SKM-1 (cell line): ENCODE measurements around the gene TBC1D8.

Experiments used
- DNase-seq: peaks from one replicate; lab custom pipeline; 2025; ENCODE audit not compliant: unreplicated experiment; lab: John Stamatoyannopoulos, UW

Gene TBC1D8

DNA sequence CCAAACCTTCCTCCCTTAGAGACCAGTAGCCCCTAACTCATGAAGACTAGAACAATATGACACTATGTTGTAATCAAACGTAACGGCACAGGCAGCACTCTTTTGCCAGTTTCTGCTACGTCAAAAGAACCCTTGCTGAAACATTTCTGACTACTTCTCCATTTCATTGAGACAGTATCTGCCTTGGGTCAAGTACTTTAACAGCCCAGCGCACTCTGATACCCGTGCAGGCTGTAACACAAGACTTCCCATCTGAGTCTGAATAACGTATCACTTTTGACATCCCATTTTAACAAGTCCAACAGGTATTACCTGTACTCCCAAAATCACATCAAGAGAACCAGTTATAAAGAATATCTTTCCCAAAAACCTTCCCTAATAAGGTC is 38.4 kb downstream of the TBC1D8 start:
- peak; percentile 48 for DNase-seq

DNA sequence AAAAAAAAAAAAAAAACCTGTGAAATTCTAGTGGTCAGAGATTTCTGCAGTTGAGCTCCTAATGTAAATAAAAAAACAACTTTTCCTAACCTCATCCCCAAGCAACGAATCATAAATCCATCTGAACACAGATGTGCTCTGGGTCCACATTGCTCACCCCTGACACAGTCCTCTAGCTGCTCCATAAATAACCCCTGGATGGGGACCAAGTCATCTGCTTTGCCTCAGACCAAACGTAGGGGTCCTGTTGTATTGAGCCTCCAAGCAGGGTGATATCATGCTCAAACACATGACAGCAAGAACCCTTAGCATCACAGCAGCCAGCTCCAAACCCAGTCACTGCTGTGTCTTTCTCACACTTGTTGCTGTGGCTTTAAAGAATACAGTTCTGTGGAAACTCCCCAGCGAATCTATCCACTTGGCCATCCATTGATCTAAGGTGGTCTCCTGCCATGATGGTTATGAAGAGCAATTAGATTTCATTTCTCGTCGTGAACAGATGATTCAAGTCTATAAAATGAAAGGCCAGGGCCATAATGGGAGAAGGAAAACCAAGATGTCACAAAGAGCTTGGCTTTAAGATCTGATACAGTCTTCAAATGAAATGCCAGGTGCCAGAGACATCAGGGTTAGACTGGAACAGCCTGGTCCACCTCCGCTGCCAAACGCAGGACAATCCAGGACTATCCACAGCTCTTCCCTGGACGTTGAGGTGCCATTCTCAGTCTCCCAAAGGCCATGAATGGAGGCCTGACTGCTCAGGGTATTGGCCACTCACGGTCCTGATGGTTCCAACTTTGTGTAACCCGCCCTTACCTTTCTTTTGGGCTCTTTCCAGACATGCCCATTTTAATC is 39.0 kb downstream of the TBC1D8 start:
- DNase-seq = no peak

DNA sequence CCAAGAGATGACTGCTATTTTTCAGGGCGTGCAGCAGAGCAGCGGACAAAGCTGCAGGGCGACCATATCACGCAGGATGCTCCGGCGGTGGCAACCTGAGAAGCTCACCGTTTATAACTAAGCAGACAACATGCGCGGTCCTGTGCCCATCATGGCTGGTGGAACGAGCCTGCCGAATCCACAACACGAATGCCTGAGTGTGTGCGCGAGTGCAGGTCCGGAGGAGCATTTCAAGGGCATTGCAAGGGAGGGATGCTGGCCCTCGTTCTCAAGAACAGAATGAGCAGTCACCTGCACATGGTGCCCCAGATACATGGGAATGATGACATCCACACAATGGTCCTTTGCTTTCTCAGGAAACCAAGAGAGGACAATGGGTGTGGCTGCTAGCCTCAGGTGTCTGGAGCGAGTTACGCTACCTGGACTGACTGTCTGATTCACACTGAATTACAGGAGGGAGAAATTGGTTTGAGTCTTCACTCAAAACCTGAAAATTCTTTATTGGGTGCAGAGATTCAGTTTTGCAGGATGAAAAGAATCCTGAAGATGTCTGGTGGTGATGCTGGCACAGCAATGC is 39.8 kb downstream of the TBC1D8 start:
- DNase-seq = no peak

DNA sequence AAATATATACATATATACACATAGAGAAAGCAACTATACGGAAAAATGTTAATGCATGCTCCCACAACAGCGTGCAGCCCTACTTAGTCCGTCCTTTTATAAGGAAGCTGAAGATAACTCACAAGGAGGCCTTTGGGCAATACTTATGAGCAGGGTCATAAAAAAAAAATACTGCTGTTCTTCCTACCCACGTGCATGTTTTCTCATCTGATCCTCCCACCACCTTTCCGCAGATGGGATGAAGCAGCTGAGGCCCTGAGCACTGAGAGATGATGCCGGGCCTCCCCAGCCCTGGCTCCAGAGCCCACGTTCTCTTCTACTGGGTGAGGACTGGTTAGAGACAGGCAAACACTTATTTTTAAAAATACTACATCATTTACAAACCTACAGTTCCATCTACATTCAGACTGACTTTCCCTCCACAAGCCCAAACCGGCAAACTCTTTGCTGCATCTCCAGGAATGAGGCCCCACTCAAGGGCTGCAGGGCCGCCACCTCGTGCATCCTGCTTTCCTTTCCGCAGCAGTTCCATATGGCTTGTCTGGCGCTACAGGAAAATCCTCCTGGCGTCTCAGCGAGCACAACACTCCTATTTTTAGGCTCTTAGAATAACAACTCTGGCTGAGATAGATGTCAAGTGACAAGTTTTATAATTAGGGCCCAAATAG is 41.6 kb downstream of the TBC1D8 start:
- no peak for DNase-seq

DNA sequence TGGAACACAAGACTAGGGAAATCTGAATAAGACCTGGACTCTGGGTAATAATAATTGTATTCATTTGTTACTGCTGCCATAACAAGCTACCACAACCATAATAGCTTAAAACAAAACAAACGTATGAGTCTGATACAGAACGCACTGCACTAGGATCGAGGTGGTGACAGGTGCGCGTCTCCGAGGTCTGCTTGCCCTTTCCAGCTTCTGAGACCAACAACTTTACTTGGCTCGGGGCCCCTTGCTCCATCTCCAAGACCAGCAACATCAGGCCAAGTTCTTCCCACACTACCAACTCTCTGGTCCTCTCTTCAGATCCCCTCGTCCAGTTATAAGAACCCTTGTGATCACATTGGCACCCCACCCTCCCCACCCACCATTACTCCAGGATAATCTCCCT is 42.8 kb downstream of the TBC1D8 start:
- no peak for DNase-seq

DNA sequence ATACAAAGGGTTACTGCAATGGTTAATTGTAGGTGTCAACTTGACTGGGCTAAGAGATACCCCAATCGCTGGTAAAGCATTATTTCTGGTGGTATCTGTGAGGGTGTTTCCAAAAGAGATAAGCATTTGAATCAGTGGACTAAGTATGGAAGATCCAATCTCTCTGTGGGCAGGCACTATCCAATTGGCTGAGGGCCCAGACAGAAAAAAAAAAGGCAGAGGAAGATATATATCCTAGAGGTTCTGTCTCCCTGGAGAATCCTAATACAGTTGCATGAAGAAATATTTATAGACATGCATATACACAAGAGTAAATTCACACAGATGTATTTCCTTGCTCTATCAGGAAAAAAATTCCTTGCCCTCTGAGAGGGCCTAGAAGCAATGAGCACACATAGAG is 43.9 kb downstream of the TBC1D8 start:
- DNase-seq = no peak

DNA sequence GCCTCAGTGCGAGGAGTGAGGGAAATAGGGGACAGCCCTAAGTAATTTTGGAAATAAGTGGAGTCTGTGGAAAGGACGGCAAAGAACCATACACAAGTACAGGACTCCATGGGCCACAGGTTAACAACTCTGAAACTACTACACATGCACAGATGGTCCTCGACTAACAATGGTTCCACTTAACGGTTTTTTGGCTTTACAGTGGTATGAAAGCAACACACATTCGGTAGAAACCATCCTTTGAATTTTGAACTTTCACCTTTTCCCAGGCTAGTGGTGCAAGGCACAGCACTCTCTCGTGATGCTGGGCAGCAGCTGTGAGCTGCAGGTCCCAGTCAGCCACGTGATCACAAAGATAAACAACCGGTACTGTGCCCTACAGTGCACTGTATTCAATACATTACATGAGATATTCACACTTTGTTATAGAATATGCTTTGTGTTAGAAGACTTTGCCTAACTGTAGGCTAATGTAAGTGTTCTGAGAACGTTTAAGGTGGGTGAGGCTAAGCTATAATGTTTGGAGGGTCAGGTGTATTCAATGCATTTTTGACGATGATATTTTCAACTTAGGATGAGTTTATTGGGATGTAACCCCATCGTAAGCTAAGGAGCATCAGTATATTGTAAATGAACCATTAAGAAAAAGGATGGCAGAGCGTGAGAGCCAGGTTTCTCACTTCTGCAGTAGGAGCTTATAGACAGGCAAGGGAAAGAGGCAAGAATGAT is 44.6 kb downstream of the TBC1D8 start:
- DNase-seq = no peak

DNA sequence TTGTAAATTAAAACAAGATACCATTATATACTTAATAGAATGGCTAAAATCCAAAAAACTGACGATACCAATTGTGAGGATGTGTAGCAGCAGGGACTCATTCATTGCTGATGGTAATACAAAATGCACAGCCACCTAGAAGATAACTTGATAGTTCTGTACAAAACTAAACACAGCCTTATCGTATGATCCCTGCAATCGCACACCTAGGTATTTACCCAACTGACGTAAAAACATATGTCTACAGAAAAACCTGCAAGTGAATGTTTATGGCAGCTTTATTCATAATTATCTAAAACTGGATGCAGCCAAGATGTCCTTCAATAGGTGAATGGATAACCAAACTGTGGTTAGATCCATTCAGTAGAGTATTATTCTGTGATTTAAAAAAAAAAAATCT is 45.5 kb downstream of the TBC1D8 start:
- DNase-seq = no peak

DNA sequence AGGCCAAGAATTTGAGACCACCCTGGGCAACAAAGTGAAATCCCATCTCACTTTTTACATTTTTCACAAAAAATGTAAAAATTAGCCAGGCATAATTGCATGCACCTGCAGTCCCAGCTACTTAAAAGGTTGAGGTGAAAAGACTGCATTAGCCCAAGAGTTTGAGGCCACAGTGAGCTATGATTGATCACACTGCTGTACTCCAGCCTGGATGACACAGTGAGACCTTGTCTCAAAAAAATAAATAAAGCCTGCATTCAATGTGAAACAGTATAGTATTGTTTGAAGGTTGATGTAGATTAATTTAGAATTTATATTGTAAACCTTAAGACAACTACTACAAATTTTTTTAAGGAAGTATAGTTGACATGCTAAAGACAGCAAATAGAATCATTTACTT is 53.5 kb downstream of the TBC1D8 start:
- no peak for DNase-seq

DNA sequence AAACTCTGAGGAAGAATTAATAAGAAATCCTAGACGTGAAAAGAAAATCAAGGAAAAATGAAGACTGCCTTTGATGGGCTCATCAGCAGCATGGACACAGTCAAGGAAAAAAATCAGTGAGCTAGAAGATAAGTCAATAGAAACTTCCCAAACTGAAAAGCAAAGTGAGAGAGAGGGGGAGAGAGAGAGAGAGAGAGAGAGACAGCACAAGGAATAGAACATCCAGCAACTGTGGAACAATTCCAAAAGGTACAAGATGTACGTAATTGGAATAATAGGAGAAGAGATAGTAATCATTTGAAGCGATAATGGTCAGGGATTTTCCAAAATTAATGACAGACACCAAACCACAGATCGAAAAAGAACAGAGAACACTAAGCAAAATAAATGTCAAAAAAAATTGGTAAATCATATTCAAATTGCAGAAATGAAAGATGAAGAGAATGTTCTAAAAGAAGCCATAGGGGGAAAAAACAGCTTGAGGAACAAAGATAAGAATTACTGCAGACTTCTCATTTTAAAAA is 54.5 kb downstream of the TBC1D8 start:
- DNase-seq = no peak

DNA sequence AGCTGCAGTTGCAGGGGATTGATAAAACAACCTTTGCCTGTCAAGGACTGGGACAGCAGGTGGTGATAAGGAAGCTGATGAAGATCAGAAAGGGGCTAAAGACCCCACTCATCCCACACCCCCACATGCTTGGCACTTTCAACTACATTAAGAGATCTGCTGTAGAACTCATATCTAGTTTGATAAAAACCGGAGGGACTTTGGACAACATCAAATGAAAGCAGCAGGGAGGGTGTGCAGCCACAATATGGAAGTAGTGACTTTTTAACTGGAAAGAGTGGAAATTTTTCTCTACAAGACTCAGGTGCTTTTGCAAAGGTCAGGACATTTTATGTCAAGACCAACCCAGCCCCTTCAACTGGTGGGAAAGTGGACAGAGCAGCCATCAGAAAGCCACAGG is 56.8 kb downstream of the TBC1D8 start:
- DNase-seq = no peak

DNA sequence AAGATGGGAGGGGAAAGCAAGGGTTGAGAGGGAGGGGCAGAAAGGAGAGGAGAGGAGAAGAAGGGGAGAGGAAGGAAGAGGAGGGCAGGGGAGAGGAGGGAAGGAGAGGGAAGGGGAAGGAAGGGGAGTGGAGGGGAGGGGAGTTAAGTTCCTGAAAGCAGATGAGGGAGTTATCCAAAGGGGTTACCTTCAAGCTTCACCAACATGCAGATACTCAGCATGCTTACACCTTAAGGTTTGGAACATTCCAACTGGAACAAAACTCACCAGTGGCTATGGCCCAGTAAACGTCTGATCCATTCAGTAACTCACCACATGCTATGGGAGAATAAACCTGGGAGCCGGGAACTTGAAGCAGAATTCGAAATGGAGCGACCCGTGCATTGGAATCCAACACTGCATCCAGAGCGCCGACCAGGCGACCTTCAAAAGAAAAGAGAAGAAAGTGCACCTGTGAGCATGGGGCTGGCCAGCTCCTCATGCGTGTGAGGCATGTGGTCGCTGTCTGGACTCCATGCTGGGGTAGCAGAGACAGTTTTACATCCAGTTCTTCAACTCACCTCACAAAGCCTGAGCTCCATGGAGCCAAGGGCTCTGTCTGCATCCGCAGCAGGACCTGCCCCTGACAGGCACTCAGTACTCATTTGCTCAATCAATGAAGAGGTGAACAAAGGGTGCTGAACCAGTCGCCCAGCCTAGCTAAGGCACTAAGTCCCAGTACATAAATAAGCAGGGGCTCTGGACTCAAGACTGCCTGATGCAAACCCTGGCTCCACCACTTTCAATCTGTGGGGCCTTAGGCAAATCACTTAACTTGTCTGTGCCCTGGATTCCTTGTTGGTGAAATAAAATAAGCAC is 61.0 kb downstream of the TBC1D8 start:
- no peak for DNase-seq

DNA sequence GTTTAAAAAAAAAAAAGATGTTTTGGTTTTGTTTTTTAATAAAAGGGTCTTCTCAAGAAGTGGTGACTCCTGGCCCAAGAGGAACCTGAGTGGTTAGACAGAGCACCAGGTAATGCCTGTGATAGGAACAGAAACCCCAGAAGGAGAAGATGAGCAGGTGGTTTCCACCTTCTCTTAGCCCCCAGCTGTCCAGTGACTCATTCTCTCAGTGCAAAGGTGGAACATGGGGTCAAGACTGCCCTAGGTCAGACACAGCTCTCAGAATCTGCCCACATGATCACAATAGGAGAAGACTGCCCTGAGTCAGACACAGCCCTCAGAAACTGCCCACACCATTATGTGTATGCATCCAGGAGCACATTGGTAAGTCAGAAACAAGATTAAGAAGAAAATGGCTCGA is 61.8 kb downstream of the TBC1D8 start:
- no peak for DNase-seq

DNA sequence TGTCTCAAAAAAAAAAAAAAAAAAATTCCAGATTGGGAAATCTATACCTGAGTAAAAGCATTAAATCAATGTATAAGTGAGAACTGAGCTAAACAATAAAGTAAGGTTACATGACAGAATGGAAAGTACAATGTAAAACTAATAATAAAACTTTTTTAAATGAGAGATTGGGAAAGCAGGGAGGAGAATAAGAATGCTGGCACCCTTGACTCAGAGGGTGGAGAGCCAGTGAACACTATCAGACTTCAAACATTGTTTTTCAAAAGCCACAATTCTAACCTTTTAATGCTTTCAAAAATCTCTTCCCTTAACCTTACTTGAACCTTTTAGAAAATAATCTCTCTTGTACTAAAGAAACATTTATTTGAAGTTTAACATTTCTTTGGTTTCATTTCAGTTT is 63.5 kb downstream of the TBC1D8 start:
- DNase-seq = no peak

DNA sequence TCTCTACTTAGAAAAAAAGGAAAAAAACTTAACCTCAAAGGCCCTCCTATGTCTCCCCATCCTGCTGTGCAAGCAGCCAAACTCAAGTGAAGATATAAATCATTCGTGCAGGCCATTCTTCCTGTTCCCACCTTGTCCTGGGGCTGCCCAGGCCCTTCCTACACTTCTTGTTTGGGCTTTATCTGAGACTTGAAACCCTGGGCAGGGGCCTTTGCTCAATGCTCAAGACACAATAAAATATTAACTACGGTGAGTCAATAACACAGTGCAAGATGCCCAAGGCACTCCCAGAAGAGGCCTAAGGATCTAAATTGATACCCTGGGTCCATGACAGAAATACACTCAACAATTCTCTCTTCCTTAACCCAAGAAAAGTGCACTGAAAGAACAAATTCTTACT is 67.6 kb downstream of the TBC1D8 start:
- DNase-seq = no peak

DNA sequence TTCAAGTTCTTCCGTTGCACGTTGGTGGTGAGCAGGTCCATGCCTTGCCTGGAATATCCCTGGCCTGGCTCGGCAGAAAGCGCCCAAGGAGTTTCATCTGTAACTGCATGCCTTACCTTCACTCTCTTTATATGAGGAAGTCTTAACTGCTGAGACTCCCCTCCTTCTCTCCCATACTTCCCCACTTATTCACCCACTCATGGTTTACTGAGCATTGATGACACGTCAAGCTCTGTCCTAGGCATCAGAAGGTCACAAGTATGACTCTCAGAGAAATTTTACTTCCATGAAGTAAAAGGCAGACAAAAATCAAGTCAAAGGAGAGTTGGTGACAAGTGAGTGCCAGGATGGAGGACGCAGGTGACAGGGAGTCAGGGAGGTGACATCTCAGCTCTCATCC is 68.2 kb downstream of the TBC1D8 start:
- DNase-seq = no peak

DNA sequence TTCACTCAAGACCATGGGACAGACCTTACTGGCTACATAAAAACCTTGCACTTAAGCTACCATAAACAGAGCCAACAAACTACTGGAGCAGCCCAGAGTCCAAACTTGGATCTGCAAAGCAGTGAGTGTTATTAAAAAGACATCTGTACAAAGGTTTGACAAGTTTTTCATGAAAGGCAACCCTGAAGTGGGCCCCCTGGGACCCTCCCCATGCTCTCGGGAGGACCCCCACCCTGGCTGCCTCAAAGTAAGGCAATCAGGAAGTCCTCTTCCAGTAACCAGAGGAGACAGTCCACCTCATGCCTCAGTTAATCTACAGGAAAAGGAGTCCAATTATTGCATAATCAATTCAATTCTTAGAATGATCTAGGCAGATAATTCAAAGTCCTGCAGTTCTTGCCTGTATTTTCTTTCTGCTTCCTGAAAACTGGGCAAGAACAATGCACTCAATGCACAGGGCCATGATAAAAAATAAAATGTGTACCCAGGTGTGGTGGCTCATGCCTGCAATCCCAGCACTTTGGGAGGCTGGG is 69.7 kb downstream of the TBC1D8 start:
- no peak for DNase-seq

DNA sequence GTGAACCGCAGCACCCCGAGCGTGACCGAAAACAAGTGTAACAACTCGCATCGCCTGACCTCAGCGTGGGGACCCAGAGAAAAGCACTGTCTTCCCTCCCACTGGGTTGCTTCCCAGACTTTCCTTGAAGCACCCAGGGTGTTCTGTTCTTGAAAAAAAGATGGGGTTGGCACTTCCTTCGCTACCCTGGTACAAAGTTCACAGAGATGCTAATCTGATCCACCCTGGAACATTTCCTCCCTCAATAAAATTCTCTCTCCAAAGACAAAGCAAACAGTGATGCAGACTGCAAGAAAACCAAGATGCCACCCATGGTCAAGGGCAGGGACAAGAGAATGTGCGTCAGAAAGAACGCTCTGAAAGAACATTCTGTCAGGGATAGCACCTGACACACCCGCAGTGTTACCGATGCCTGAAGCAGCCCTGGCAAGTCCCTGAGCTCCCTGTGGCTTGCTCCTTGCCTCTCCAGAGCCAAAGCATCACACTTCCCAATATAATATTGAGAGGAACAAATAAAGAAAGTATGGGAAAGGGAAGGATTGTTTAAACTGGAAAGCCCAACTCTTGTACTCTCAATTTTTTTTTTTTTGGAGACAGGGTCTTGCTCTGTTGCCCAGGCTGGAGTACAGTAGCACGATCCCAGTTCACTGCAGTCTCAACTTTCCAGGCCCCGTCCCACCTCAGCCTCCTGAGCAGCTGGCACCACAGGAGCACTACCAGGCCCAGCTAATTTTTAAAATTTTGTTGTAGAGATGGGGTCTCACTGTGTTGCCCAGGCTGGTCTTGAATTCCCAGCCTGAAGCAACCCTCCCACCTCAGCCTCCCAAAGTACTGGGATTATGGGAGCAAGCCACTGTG is 70.7 kb downstream of the TBC1D8 start:
- no peak for DNase-seq

DNA sequence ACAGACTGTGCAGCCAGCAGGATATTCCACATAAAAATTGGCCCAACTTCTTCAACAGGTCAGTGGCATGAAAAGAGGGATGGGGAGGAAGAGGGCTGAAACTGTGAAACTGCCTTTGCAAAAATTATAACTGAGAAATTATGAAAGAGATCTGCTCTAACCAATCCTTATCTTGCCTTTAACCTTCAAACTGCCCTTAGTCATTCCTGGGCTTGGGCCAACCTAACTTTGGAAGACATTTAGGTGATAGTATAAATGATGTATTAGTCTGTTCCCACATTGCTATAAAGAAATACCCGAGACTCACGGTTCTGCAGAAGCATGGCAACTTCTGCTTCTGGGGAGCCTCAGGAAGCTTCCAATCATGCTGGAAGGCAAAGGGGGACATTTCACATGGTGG is 74.6 kb downstream of the TBC1D8 start:
- no peak for DNase-seq
